Tibial artery (tissue), 4 donors: ENCODE measurements around the gene SH3PXD2B.
"Not testable (repeated sequence)": the region's sequence is repeated elsewhere in the genome, so short reads cannot be mapped to it uniquely, and the experiment has no call there.

ENCODE experiments used
- DNase-seq, 2 donors: peaks; one replicate each; pipeline ENCODE4 v3.0.0-alpha.2; 2019
- H3K27ac ChIP-seq, 2 donors: fragments of 200-600 bp; sonication (generic) in 1 of 2; 1 replicate in 1 of 2; 2 replicates in 1 of 2; pipeline ENCODE4 v1.5.1; 2018 to 2019; ENCODE audit warnings: mild to moderate bottlenecking in 1 of 2
- H3K27me3 ChIP-seq, 2 donors: fragments of 200-600 bp; sonication (generic) in 1 of 2; one replicate each; pipeline versions ENCODE4 v1.5.1 to v1.6.0; 2016 to 2019
- H3K36me3 ChIP-seq, 3 donors: fragments of 200-600 bp; sonication (generic) in 2 of 3; one replicate each; pipeline ENCODE4 v1.5.1; 2016 to 2019; ENCODE audit warnings: mild to moderate bottlenecking in 2 of 3
- H3K4me1 ChIP-seq, 4 donors: fragments of 200-600 bp; sonication (generic) in 2 of 4; 1 replicate in 3 of 4; 2 replicates in 1 of 4; pipeline ENCODE4 v1.5.1; 2016 to 2019
- H3K4me3 ChIP-seq, 2 donors: fragments of 200-600 bp; sonication (generic) in 1 of 2; 1 replicate in 1 of 2; 2 replicates in 1 of 2; pipeline ENCODE4 v1.5.1; 2018 to 2019; ENCODE audit warnings: mild to moderate bottlenecking in 2 of 2
- H3K9me3 ChIP-seq, 3 donors: fragments of 200-600 bp; sonication (generic) in 1 of 3; one replicate each; pipeline ENCODE4 v1.5.1; 2016 to 2019
- CTCF ChIP-seq, 2 experiments: fragments of 200-600 bp in 1 of 2; fragments of 450-650 bp in 1 of 2; IDR thresholded peaks; one replicate each; pipeline ENCODE4 v1.5.1; 2017 to 2019; ENCODE audit warnings: antibody characterized with exemption in 2 of 2, mild to moderate bottlenecking in 1 of 2, moderate library complexity in 1 of 2
- intact Hi-C: fragments of 100-400 bp; cut with DNase I; formaldehyde crosslinking; loops from one replicate; pipeline ENCODE4 v1.15.0; 2023; ENCODE audit warnings: low total_unique reads

SH3PXD2B gene

DNA sequence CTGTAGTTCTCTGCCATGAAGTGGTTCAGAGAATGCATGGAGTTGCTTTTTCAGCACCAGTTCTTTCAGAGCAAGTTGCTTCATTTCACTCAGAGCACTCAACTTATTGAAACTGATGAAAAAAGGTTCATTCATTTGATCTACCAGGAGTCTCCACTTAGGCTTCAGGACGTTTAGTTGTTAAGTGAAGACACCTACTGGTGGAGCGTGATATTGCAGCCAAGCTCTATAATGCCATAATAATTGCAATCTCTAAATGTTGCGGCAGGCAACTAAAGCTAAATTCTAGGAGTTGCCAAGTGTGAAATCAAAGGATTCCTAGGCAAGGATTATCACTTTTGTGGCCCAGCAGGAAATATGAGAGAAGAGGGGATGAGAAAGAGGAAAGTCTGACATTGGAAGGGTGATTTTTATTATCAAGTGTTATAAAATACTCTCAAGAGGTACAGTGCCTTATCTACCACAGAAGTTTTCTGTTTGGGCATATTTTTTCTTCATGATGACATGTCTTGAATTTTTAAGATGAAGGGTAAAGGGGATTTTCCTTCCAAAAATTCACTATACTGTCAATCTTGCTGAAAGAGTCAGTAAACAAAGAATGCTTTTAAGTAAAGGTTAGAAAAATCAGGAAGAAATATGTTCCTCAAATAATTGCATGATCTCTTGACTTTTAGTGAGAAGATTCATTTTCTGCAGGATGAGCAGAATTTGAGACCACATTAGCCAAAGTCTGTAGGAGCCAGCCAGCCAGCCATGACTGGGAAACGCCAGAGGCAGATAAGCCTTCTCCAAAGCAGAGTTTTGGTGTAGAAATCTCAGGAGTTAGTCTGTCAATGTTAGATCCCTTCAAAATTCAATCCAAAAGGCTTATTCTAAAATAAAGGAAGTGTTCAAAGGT is 83.4 kb downstream of the SH3PXD2B start:
- intact Hi-C loops = no loop called here
- DNase-seq = peak in 1 of 2 donors; percentile 56

GRCh38 chr5:172370237-172370640 is 84.1 kb downstream of the SH3PXD2B start:
- no peak overlapping the region for H3K27ac ChIP-seq
- no peaks in the 10 kb centered on the region for H3K27me3 ChIP-seq
- H3K9me3 ChIP-seq = peaks cover 0 to 14% (median 13%) of the 10 kb centered on the region in 3 donors
- no peak overlapping the region for H3K4me3 ChIP-seq
- intact Hi-C loops = no loop called here
- no peaks in the 10 kb centered on the region for H3K4me1 ChIP-seq
- H3K36me3 ChIP-seq = peaks cover 0 to 52% (median 50%) of the 10 kb centered on the region in 3 donors
- no peak for DNase-seq
- no peak for TF ChIP-seq CTCF (IDR thresholded peaks at IDR 0.05)

More for the DNA sequence above, 83.4 kb downstream of the SH3PXD2B start:
- no peaks in the 10 kb centered on the region for H3K4me1 ChIP-seq
- no peak overlapping the region for H3K4me3 ChIP-seq
- peak; percentile 56 to 62 for TF ChIP-seq CTCF (IDR thresholded peaks at IDR 0.05)
- no peak overlapping the region for H3K27ac ChIP-seq
- peaks cover 0 to 51% (median 44%) of the 10 kb centered on the region in 3 donors for H3K36me3 ChIP-seq
- no peaks in the 10 kb centered on the region for H3K27me3 ChIP-seq
- peaks cover 0 to 14% (median 13%) of the 10 kb centered on the region in 3 donors for H3K9me3 ChIP-seq

DNA sequence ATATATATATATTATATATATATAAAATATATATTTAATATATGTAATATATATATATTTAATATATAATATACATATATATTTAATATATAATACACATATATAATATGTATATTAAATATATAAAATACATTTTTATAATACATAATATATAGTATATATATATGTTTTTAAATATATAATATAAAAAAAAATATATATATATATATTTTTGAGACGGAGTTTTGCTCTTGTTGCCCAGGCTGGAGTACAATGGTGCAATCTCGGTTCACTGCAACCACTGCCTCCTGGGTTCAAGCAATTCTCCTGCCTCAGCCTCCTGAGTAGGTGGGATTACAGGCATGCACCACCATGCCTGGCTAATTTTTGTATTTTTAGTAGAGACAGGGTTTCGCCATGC is 85.6 kb downstream of the SH3PXD2B start:
- peaks cover 0 to 53% (median 45%) of the 10 kb centered on the region in 3 donors for H3K36me3 ChIP-seq

DNA sequence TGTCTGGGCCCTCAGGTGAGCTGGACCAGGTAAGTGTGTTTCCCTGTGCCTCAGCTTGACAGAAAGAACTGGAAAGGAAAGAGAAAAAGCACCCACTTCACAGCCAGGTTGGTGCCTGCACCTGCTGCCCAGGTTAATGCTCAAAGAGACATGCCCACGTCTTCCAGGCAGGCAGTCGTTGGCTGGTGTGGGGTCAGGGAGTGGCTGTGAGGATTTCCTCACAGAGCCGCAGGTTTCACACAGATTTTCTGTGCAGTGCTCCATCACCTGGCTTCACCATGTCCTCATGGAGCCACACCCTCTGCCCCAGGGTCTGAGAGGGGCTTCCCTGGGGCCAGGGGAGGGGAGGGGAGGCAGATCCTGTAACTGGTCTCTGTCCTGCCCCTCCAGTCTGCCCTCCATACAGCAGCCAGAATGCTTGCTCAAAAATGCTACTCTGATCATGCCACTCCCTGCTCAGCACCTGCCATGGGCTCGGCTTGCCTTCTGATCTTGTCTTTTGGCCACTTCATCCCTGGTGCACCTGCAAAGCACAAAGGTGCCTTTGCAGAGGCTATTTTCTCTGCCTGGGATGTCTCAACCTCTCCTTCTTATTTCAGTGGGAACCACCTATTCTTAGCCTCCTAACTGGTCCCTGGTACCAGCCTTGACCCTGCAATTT is 88.2 kb downstream of the SH3PXD2B start:
- no peak for DNase-seq
- TF ChIP-seq CTCF (IDR thresholded peaks at IDR 0.05) = no peak
- intact Hi-C loops = no loop called here
- H3K4me1 ChIP-seq = no peaks in the 10 kb centered on the region
- H3K27ac ChIP-seq = no peak overlapping the region
- H3K4me3 ChIP-seq = no peak overlapping the region
- peaks cover 0 to 6% (median 5%) of the 10 kb centered on the region in 3 donors for H3K9me3 ChIP-seq
- H3K36me3 ChIP-seq = peaks cover 4 to 39% (median 35%) of the 10 kb centered on the region in 3 donors
- no peaks in the 10 kb centered on the region for H3K27me3 ChIP-seq

More for the DNA sequence above, 85.6 kb downstream of the SH3PXD2B start:
- H3K4me1 ChIP-seq, H3K27me3 ChIP-seq, H3K27ac ChIP-seq, H3K4me3 ChIP-seq, intact Hi-C loops, DNase-seq: not testable (repeated sequence)
- H3K9me3 ChIP-seq = peaks cover 0 to 14% (median 13%) of the 10 kb centered on the region in 3 donors

- intact Hi-C loops = no loop called here
- no peak overlapping the region for H3K27ac ChIP-seq
- no peak for DNase-seq
- H3K9me3 ChIP-seq = no peaks in the 10 kb centered on the region
- H3K4me3 ChIP-seq = no peak overlapping the region
- H3K27me3 ChIP-seq = no peaks in the 10 kb centered on the region
- H3K4me1 ChIP-seq = no peaks in the 10 kb centered on the region
- H3K36me3 ChIP-seq = peaks cover 9 to 41% (median 40%) of the 10 kb centered on the region in 3 donors
- TF ChIP-seq CTCF (IDR thresholded peaks at IDR 0.05) = no peak
These were observed 89.6 kb downstream of the SH3PXD2B start for GRCh38 chr5:172364773-172365172.

DNA sequence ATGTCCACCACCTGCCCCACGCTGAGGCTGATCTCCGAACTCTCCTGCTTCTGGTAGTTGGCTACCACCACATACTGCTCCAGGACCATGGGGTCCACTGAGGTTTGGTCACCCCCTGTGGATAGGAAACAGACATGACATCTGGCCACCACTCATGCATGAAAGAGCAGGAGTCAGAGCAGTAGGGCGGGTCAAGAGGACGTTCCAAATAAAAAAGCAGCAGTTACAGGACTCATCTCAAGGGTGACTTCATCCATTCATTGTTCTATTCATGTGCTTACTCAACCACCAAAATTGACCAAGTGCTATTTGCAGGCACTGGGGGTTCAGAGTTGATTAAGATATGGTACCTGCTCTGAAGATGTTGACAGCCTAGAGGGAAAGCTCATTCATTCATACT is 91.6 kb downstream of the SH3PXD2B start:
- DNase-seq = no peak
- no peaks in the 10 kb centered on the region for H3K4me1 ChIP-seq
- no peak overlapping the region for H3K4me3 ChIP-seq
- intact Hi-C loops = no loop called here
- no peak for TF ChIP-seq CTCF (IDR thresholded peaks at IDR 0.05)
- H3K27ac ChIP-seq = no peak overlapping the region
- peaks cover 22 to 60% (median 56%) of the 10 kb centered on the region in 3 donors for H3K36me3 ChIP-seq
- no peaks in the 10 kb centered on the region for H3K9me3 ChIP-seq
- no peaks in the 10 kb centered on the region for H3K27me3 ChIP-seq
